H1 (cell line): ENCODE results near the gene HTRA1. TPM values are rescaled to one million over a fixed set of nuclear protein-coding genes. Genes with fewer than 3 reads are reported as not detected.

Experiments
- CHD7 ChIP-seq: fragments of 300-600 bp; sonication (generic); IDR thresholded peaks from 2 replicates; pipeline ENCODE4 v1.7.1; 2012; ENCODE audit warnings: low read length, moderate library complexity, mild to moderate bottlenecking, inconsistent platforms; ENCODE audit not compliant: insufficient replicate concordance
- GABPA ChIP-seq: IDR thresholded peaks from 2 replicates; pipeline ENCODE4 v1.6.1; 2011; ENCODE audit warnings: mild to moderate bottlenecking, low read length, moderate library complexity, borderline replicate concordance; ENCODE audit not compliant: insufficient read depth
- RNF2 ChIP-seq: fragments of 200-900, 300-1000 bp; sonication (generic); IDR thresholded peaks from 2 replicates; pipeline ENCODE4 v1.7.1; 2016; ENCODE audit warnings: borderline replicate concordance, low read depth, mild to moderate bottlenecking, antibody characterized with exemption, low read length; ENCODE audit not compliant: poor library complexity, severe bottlenecking; ENCODE audit errors: missing control alignments
- SUZ12 ChIP-seq: fragments of 200-600 bp; sonication (generic); IDR thresholded peaks from 2 replicates; pipeline ENCODE4 v1.6.1; 2012; ENCODE audit warnings: mild to moderate bottlenecking, inconsistent platforms, low read length, moderate library complexity, mixed read lengths
- USF2 ChIP-seq: IDR thresholded peaks from 2 replicates; pipeline ENCODE4 v1.6.1; 2011; ENCODE audit warnings: low read length, improper control_type of control experiment
- polyA plus RNA-seq, 7 experiments: library from polyadenylated mRNA; depleted of rRNA in 3 of 7; stranded (reverse) in 5 of 7; unstranded in 2 of 7; fragments of >200 nt in 5 of 7; fragments of 200-250 nt in 2 of 7; gene quantifications; 1 replicate in 5 of 7; 2 replicates in 1 of 7; 4 replicates in 1 of 7; pipeline versions ENCODE4 v1.2.1 to v1.2.3, GENCODE V29; 2011 to 2013; ENCODE audit warnings: missing spikeins in 2 of 7, mixed read lengths in 2 of 7
- total RNA-seq: library from RNA; stranded (reverse); fragmentation: NEBNext Ultra II Directional; extraction: Animal tissue kit (Norgen Biotek cat#: 25700); gene quantifications from 2 replicates; pipeline ENCODE4 v1.2.1, GENCODE V29; 2021

HTRA1 gene
- total and polyA plus RNA-seq, 2 of the 8 experiments (the other 6 are each of a cell fraction or from before 2014, with no cell fraction given): 15.8 to 20.1 TPM

- TF ChIP-seq CHD7 (no peak), USF2 (no peak), GABPA (no peak), SUZ12 (no peak), RNF2 (no peak)
Measured at GRCh38 chr10:122490268-122490667, 28.9 kb downstream of the HTRA1 start (continued).
